Measurements from ENCODE around the gene IGHMBP2.

DNA sequence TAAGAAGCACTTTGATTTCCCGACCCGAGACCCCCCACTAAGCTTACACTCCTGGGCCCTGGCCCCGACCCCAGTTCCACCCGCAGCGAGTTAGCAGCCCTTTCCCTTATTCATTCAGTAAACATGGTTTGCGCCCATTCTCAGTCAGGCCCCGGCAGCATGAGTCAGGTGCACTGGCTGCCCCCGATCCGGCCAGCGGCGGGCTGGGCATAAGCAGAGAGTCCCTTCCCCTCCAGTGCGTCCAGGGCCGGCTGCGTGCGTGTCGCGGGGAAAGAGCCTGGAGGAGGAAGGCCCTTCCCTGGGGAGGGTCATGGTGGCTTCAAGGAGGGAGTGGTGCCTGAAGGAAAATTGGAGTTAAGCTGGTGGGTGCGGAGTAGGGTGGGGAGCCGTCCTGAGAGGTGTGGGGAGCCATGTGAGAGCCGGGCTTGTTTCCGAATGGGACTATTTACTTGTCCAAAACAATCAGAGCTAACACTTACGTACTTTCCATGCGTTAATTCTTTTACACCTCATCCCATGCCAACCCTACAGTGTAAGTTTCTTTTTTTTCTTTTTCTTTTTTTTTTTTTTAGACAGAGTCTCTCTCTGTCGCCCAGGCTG is 657 bp downstream of the IGHMBP2 start:
- TF ChIP-seq, protein P1, sequence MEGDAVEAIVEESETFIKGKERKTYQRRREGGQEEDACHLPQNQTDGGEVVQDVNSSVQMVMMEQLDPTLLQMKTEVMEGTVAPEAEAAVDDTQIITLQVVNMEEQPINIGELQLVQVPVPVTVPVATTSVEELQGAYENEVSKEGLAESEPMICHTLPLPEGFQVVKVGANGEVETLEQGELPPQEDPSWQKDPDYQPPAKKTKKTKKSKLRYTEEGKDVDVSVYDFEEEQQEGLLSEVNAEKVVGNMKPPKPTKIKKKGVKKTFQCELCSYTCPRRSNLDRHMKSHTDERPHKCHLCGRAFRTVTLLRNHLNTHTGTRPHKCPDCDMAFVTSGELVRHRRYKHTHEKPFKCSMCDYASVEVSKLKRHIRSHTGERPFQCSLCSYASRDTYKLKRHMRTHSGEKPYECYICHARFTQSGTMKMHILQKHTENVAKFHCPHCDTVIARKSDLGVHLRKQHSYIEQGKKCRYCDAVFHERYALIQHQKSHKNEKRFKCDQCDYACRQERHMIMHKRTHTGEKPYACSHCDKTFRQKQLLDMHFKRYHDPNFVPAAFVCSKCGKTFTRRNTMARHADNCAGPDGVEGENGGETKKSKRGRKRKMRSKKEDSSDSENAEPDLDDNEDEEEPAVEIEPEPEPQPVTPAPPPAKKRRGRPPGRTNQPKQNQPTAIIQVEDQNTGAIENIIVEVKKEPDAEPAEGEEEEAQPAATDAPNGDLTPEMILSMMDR (IDR thresholded peaks at IDR 0.05): no peak
- no peak for TF ChIP-seq POLR2AphosphoS5 (IDR thresholded peaks at IDR 0.05; ENCODE audit: low read depth, low read length)

Measured in Panc1 (cell line).